ENCODE results near the gene SEPTIN10. TPM values are rescaled to one million over a fixed set of nuclear protein-coding genes. Genes with fewer than 3 reads are reported as not detected.

SEPTIN10 gene
- total and polyA plus RNA-seq, 2 of the 8 experiments (the other 6 are each of a cell fraction or from before 2014, with no cell fraction given) = 23.7 to 101 TPM

- TF ChIP-seq EZH2 (IDR thresholded peaks at IDR 0.05; ENCODE audit: low read depth, low read length, severe bottlenecking) = no peak
Measured at GRCh38 chr2:109527079-109527478, 86.7 kb downstream of the SEPTIN10 start (continued).

All from H1 (cell line).